ENCODE results near the gene ZBTB7C. TPM values are rescaled to one million over a fixed set of nuclear protein-coding genes. Genes with fewer than 3 reads are reported as not detected.
A peak's percentile ranks its signal among the peaks of the same experiment; 100 is the strongest.

Gene ZBTB7C
- total RNA-seq, 6 experiments from 2014 or later: not detected

DNA sequence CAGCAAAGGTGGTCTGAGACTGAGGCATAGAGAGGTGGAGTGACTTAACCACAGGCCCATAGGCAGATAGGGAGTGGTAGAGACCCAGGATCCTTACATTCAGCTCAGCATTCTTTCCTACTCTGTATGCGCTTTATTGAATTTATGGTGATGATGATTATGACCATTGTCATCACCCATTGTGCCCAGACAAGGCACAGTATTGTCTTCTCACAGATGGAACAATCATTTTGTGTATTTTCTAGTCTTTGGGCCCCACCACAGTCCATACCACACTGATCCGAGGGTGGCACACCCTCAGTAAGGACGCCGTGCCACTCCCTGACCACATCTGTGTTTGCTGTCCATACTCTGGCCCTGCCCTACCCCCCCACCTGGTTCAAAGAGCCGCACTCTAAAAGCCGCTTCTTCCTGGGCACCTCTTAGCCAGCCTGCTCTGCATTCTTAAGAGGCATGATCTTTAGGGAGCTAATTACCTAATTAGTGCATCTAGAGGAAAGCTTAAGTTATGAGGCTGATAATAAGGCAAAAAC, 299.2 kb downstream of the ZBTB7C start:
- TF ChIP-seq, protein P1, sequence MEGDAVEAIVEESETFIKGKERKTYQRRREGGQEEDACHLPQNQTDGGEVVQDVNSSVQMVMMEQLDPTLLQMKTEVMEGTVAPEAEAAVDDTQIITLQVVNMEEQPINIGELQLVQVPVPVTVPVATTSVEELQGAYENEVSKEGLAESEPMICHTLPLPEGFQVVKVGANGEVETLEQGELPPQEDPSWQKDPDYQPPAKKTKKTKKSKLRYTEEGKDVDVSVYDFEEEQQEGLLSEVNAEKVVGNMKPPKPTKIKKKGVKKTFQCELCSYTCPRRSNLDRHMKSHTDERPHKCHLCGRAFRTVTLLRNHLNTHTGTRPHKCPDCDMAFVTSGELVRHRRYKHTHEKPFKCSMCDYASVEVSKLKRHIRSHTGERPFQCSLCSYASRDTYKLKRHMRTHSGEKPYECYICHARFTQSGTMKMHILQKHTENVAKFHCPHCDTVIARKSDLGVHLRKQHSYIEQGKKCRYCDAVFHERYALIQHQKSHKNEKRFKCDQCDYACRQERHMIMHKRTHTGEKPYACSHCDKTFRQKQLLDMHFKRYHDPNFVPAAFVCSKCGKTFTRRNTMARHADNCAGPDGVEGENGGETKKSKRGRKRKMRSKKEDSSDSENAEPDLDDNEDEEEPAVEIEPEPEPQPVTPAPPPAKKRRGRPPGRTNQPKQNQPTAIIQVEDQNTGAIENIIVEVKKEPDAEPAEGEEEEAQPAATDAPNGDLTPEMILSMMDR (IDR thresholded peaks at IDR 0.05): no peak
- no peaks in the 10 kb centered on the region for H3K36me3 Mint-ChIP-seq (ENCODE audit: low read depth)
- no peak overlapping the region for H3K27ac Mint-ChIP-seq
- H3K27me3 Mint-ChIP-seq (ENCODE audit: insufficient read depth): peaks cover 26% of the 10 kb centered on the region
- DNase-seq: no peak
- no peaks in the 10 kb centered on the region for H3K4me1 Mint-ChIP-seq (ENCODE audit: low read depth)
- no peak overlapping the region for H3K4me3 Mint-ChIP-seq
- no peaks in the 10 kb centered on the region for H3K9me3 Mint-ChIP-seq

DNA sequence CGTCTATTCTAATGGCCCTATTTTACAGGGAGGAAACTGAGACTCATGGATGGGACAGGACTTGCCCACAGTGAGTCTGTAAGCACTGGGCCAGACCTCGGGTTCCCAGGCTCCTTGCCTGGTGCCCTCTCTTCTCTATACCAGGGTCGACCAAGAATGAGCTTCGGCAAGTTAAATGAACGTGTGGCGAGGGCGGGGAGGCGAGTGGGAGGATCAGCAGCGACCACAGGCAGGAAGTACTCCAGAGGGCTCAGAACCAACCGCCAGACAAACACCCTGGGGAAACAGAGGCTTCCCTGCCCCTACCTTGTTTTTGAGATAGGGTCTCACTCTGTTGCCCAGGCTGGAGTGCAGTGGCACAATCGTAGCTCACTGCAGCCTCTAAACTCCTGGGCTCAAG, 301.0 kb downstream of the ZBTB7C start:
- H3K27me3 Mint-ChIP-seq (ENCODE audit: insufficient read depth): peaks cover 27% of the 10 kb centered on the region
- DNase-seq: no peak
- no peaks in the 10 kb centered on the region for H3K9me3 Mint-ChIP-seq
- H3K4me1 Mint-ChIP-seq (ENCODE audit: low read depth): no peaks in the 10 kb centered on the region
- H3K4me3 Mint-ChIP-seq: no peak overlapping the region
- TF ChIP-seq, protein P1 (IDR thresholded peaks at IDR 0.05): no peak
- H3K36me3 Mint-ChIP-seq (ENCODE audit: low read depth): no peaks in the 10 kb centered on the region
- no peak overlapping the region for H3K27ac Mint-ChIP-seq

DNA sequence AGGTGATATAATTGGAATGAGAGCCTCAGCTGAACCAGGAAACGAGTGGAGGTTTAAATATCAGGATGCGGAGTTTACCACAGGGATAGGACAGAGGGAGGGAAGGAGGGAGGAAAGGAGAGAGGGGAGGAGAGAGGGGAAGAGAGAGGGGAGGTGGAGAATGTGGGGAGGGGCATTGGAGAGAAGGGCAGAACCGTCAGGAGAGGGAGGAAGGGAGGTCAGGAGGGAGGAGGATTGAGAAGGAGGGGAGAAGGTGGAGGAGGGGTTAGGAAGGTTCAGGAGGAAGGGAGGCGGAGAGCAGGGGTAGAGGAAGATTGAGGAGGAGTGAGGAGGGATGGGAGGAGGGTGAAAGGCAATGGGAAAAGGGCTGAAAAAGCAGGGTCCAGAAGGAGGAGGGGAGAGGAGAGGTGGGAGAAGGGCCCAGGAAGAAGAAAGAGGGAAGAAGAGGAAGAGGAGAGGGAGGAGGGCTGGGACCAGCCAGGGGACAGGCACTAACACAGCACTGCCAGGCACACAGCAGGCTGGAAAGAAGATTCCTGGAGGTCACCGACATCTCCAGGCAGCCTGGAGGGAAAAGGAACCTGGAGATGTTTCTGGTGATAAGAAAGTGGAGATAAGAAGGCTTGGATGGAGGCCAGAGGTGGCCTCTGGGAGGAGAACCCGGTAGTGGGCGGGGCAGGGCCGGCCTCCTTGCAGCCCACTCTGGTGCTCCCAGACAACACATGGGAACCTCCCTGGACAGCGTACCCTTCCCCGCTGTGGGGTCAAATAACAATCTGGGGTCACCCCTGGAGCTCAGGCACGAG, 302.0 kb downstream of the ZBTB7C start:
- H3K27me3 Mint-ChIP-seq (ENCODE audit: insufficient read depth): peaks cover 28% of the 10 kb centered on the region
- TF ChIP-seq, protein P1 (IDR thresholded peaks at IDR 0.05): no peak
- no peak overlapping the region for H3K4me3 Mint-ChIP-seq
- no peaks in the 10 kb centered on the region for H3K4me1 Mint-ChIP-seq (ENCODE audit: low read depth)
- no peaks in the 10 kb centered on the region for H3K9me3 Mint-ChIP-seq
- H3K27ac Mint-ChIP-seq: no peak overlapping the region
- no peaks in the 10 kb centered on the region for H3K36me3 Mint-ChIP-seq (ENCODE audit: low read depth)
- no peak for DNase-seq

DNA sequence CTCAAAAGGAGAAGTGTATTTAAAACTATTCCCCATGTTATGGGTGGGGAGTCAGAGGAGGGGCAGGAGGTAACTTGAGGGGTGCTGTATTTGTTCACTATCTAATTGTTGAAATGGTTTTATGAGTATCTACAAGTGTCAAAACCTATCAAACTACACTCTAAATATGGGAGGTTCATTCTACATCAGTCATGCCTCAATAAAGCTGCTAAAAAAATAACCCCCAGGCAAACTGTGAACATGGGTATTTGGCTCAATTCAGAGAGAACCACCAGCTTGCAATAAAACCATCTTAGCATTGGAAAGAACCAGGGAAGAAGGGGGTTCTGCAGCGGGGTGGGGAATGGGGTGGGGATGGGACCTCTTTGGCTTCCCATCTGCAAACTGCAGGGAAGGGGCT, 302.7 kb downstream of the ZBTB7C start:
- H3K4me1 Mint-ChIP-seq (ENCODE audit: low read depth): no peaks in the 10 kb centered on the region
- TF ChIP-seq, protein P1 (IDR thresholded peaks at IDR 0.05): no peak
- H3K9me3 Mint-ChIP-seq: no peaks in the 10 kb centered on the region
- H3K27ac Mint-ChIP-seq: no peak overlapping the region
- peaks cover 31% of the 10 kb centered on the region for H3K27me3 Mint-ChIP-seq (ENCODE audit: insufficient read depth)
- no peak for DNase-seq
- H3K36me3 Mint-ChIP-seq (ENCODE audit: low read depth): no peaks in the 10 kb centered on the region
- H3K4me3 Mint-ChIP-seq: no peak overlapping the region

DNA sequence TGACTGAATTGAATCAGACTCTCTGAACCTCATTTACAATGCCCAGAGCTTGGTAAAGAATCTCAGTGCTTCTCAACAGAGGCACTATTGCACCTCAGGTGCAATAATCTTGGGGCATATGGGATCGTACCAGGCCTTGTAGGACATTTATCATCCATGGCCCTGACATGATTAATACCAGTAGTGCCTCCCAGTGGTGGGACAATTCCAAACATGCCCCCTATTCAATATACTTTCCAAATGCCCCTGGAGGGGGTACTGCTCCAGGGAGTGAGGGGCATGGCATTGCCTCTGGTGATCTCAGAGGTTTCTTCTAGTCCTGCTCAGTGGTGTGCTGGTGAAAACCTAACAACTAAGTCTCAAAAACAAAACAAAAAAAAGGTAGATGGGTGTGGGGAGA, 303.9 kb downstream of the ZBTB7C start:
- Mint-ChIP-seq H3K4me3 (no peak overlapping the region), H3K4me1 (ENCODE audit: low read depth) (no peaks in the 10 kb centered on the region), H3K36me3 (ENCODE audit: low read depth) (no peaks in the 10 kb centered on the region), H3K27ac (no peak overlapping the region), H3K27me3 (ENCODE audit: insufficient read depth) (peaks cover 24% of the 10 kb centered on the region), H3K9me3 (no peaks in the 10 kb centered on the region)
- TF ChIP-seq, protein P1 (IDR thresholded peaks at IDR 0.05): peak; percentile 25; the same call in 1 of the 2 replicates
- DNase-seq: no peak

All from HFFc6 (cell line).